NCI-H510A treated with DMSO at 0.1 percent for 48 hours (cell line): ENCODE data around the gene PRAMEF25.
"Not testable (repeated sequence)": the region's sequence is repeated elsewhere in the genome, so short reads cannot be mapped to it uniquely, and the experiment has no call there.

ENCODE experiments used
- DNase-seq: peaks from one replicate; lab custom pipeline; 2025; lab: John Stamatoyannopoulos, UW

The PRAMEF25 gene

GRCh38 chr1:13070474-13070873 lies at the start of gene PRAMEF25:
Gene PRAMEF25, plus strand, starts transcription at chr1:13070774. Its CDS starts 2,920 bp downstream, at chr1:13073694.
- DNase-seq, result not testable (repeated sequence)

DNA sequence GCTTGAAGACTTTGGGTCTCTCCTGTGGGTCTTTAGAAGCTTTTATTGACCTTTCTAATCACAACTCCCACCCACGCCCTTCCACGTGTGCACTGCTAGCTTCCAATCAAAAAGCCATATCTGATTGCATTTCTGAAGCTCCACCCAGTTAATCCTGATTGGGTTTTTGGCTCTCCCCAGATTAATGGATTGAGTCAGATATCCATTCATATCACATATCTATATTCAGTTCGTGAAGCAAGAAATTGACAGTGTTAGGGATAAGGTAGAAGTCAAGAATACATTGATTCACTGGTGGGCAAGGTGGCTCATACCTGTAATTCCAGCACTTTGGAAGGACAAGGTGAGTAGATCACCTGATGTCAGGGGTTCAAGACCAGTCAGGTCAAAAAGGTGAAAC lies 14.1 kb upstream of the PRAMEF25 start, which contains the start of gene PRAMEF27:
Gene PRAMEF27 (minus strand): TSS at position 101 of the 400 bp plus-strand sequence. CDS start 2,916 bp downstream, outside the sequence.
- DNase-seq, result not testable (repeated sequence)

GRCh38 chr1:13116754-13117153 lies 46.2 kb downstream of the PRAMEF25 start, which contains the start of gene HNRNPCL2:
Gene HNRNPCL2, minus strand, starts transcription at chr1:13116854. Its CDS starts 454 bp downstream, at chr1:13116400.
- DNase-seq, result not testable (repeated sequence)
